ENCODE data around the gene CYB561D1.

- no peak for TF ChIP-seq CTCF (conservative IDR thresholded peaks at IDR 0.05 in 1 of 2, IDR thresholded peaks at IDR 0.05 in 1 of 2; ENCODE audit: low read depth in 1 of 2, low read length in 2 of 2)
- no peak for TF ChIP-seq EZH2 (IDR thresholded peaks at IDR 0.05; ENCODE audit: low read length, missing control alignments)
These were observed 1.1 kb upstream of the CYB561D1 start for GRCh38 chr1:109492779-109493178.
